Loucy (cell line): Measurements from ENCODE around the gene LY6G6C.

Experiments
- CTCF ChIP-seq: fragments of 200-600 bp; sonication (generic); conservative IDR thresholded peaks from 2 replicates; pipeline ENCODE4 v1.5.1; 2014; ENCODE audit warnings: mild to moderate bottlenecking, antibody characterized with exemption, low read length
- EZH2phosphoT487 ChIP-seq: fragments of 200-600 bp; IDR thresholded peaks from 2 replicates; pipeline ENCODE4 v1.6.1; 2018; ENCODE audit warnings: antibody characterized with exemption, mild to moderate bottlenecking, moderate library complexity, borderline replicate concordance

- TF ChIP-seq CTCF: no peak
- TF ChIP-seq EZH2phosphoT487: no peak
These were observed 7.4 kb upstream of the LY6G6C start, which contains the start of gene DDAH2 for GRCh38 chr6:31728767-31729514.
